Endothelial cell of umbilical vein (primary cell): ENCODE results near the gene SCYL2.

Experiments used
- EZH2 ChIP-seq: IDR thresholded peaks from 2 replicates; pipeline ENCODE4 v1.6.1; 2012; ENCODE audit warnings: borderline replicate concordance, low read depth, mild to moderate bottlenecking, moderate library complexity, low read length, inconsistent platforms; ENCODE audit not compliant: severe bottlenecking
- TF ChIP-seq, protein P1 (sequence below), 2 donors: IDR thresholded peaks; 1 replicate in 1 of 2; 2 replicates in 1 of 2; pipeline ENCODE4 v1.5.1; 2011; ENCODE audit warnings: low read length in 2 of 2, mild to moderate bottlenecking in 2 of 2, moderate library complexity in 2 of 2, control low read depth in 1 of 2, inconsistent platforms in 1 of 2, low read depth in 1 of 2; ENCODE audit not compliant: insufficient read depth in 1 of 2; ENCODE audit errors: extremely low read depth in 1 of 2

DNA sequence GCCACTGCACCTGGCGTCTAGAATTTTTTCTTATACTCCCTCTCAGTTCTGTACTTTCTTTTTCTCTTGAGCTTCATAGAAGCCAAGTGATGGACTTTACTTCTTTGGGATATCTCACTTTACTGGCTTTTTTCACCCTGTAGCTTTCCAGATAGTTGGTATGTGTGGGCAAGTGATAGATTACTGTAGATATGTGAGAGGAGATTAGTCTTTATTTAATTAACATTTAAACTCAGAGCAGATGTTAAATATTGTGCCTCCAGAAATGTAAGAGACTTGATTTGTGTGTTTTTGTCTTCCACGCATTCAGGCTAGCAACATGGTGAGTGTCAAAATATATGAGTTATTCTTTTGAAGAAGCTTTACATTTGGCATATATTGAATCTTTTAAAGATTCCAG lies 50.4 kb downstream of the SCYL2 start:
- TF ChIP-seq EZH2, result no peak
- TF ChIP-seq, protein P1, sequence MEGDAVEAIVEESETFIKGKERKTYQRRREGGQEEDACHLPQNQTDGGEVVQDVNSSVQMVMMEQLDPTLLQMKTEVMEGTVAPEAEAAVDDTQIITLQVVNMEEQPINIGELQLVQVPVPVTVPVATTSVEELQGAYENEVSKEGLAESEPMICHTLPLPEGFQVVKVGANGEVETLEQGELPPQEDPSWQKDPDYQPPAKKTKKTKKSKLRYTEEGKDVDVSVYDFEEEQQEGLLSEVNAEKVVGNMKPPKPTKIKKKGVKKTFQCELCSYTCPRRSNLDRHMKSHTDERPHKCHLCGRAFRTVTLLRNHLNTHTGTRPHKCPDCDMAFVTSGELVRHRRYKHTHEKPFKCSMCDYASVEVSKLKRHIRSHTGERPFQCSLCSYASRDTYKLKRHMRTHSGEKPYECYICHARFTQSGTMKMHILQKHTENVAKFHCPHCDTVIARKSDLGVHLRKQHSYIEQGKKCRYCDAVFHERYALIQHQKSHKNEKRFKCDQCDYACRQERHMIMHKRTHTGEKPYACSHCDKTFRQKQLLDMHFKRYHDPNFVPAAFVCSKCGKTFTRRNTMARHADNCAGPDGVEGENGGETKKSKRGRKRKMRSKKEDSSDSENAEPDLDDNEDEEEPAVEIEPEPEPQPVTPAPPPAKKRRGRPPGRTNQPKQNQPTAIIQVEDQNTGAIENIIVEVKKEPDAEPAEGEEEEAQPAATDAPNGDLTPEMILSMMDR (IDR thresholded peaks at IDR 0.05; ENCODE audit: extremely low read depth in 1 of 2, insufficient read depth in 1 of 2, low read depth in 1 of 2, low read length in 2 of 2), result no peak
